OCI-LY3 (cell line): ENCODE results near the gene LMNB1.

Experiments used
- H2AFZ ChIP-seq: fragments of 200-600, 300-600 bp; shearing (Covaris generic); 2 replicates; pipeline ENCODE4 v1.6.0; 2014; ENCODE audit warnings: antibody characterized with exemption, low read depth, low read length
- H3K27ac ChIP-seq: fragments of 200-600, 300-600 bp; sonication (generic); 2 replicates; pipeline ENCODE4 v1.5.1; 2014; ENCODE audit warnings: mild to moderate bottlenecking, low read length, moderate library complexity, mixed read lengths
- H3K27me3 ChIP-seq: fragments of 200-600, 300-600 bp; sonication (generic); 2 replicates; pipeline ENCODE4 v1.6.1; 2014; ENCODE audit warnings: low read depth, low read length, mixed read lengths
- H3K36me3 ChIP-seq: fragments of 200-600, 300-600 bp; sonication (generic); replicated peaks from 2 replicates; pipeline ENCODE3; 2014; ENCODE audit warnings: low read depth, low read length, mixed read lengths
- H3K4me1 ChIP-seq: fragments of 300-600, 200-600 bp; sonication (generic); 2 replicates; pipeline ENCODE4 v1.6.1; 2014; ENCODE audit warnings: low read length, mixed read lengths
- H3K4me2 ChIP-seq: fragments of 200-600, 300-600 bp; sonication (generic); 2 replicates; pipeline ENCODE4 v1.6.1; 2014; ENCODE audit warnings: low read length, mixed read lengths
- H3K4me3 ChIP-seq: fragments of 300-600, 200-600 bp; sonication (generic); 2 replicates; pipeline ENCODE4 v1.5.1; 2014; ENCODE audit warnings: antibody characterized with exemption, mild to moderate bottlenecking, low read length, moderate library complexity
- H3K79me2 ChIP-seq: fragments of 300-600, 200-600 bp; shearing (Covaris generic); 2 replicates; pipeline ENCODE4 v1.6.1; 2014; ENCODE audit warnings: mild to moderate bottlenecking, low read length, mixed read lengths
- H3K9ac ChIP-seq: fragments of 300-600, 200-600 bp; shearing (Covaris generic); 2 replicates; pipeline ENCODE4 v1.6.0; 2014; ENCODE audit warnings: mild to moderate bottlenecking, low read length, moderate library complexity
- H3K9me3 ChIP-seq: fragments of 200-600, 300-600 bp; shearing (Covaris generic); 2 replicates; pipeline ENCODE4 v1.6.1; 2014; ENCODE audit warnings: low read length, mixed read lengths; ENCODE audit not compliant: insufficient read depth
- H4K20me1 ChIP-seq: fragments of 200-600, 300-600 bp; sonication (generic); 2 replicates; pipeline ENCODE4 v1.6.1; 2016; ENCODE audit warnings: low read length, mixed read lengths; ENCODE audit not compliant: insufficient read depth
- EZH2phosphoT487 ChIP-seq: fragments of 200-600 bp; shearing (Covaris generic); IDR thresholded peaks from 2 replicates; pipeline ENCODE4 v1.6.1; 2018; ENCODE audit warnings: antibody characterized with exemption, mixed run types, low read depth
- TF ChIP-seq, protein P1 (sequence below): fragments of 200-600, 300-600 bp; sonication (generic); IDR thresholded peaks from 2 replicates; pipeline ENCODE4 v1.5.1; 2014; ENCODE audit warnings: antibody characterized with exemption, low read length, low read depth

LMNB1 gene

DNA sequence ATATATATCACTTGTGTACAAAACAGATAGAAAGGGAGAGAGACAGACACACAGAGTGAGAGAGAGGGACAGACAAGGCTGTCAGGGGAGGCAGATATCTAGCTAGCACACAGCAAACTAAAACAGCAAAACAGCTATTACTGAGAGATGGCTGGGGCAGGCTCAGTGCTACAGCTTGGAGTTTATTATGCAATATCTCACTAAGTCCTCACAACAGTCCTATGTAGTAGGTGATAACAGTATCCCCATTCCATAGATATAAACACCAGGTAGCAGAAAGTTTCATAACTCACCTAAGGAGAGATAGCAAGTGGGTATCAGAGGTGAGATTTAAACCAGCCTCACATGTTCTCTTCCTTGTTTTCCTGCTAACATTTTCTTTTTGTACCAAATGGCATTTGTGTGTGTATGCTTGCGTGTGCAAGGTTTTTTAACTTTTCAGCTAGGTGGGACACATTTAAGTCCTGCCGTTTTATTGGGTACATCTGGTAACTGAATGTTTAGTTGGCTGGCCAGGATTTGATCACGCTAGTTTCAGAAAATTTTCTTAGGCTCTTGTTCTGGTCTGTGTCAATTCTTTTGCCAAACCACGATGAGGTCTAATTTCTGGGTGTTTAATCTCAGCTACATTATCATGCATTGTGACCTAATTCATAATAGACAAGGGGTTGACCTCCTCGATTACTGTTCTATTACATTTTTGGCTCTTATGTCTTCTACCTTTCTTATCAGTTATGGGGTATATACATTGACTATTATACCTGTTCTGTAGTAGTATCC lies 105.1 kb downstream of the LMNB1 start:
- H3K9ac ChIP-seq = no peak overlapping the region
- TF ChIP-seq, protein P1, sequence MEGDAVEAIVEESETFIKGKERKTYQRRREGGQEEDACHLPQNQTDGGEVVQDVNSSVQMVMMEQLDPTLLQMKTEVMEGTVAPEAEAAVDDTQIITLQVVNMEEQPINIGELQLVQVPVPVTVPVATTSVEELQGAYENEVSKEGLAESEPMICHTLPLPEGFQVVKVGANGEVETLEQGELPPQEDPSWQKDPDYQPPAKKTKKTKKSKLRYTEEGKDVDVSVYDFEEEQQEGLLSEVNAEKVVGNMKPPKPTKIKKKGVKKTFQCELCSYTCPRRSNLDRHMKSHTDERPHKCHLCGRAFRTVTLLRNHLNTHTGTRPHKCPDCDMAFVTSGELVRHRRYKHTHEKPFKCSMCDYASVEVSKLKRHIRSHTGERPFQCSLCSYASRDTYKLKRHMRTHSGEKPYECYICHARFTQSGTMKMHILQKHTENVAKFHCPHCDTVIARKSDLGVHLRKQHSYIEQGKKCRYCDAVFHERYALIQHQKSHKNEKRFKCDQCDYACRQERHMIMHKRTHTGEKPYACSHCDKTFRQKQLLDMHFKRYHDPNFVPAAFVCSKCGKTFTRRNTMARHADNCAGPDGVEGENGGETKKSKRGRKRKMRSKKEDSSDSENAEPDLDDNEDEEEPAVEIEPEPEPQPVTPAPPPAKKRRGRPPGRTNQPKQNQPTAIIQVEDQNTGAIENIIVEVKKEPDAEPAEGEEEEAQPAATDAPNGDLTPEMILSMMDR = no peak
- no peak for TF ChIP-seq EZH2phosphoT487
- H3K4me3 ChIP-seq = no peak overlapping the region

DNA sequence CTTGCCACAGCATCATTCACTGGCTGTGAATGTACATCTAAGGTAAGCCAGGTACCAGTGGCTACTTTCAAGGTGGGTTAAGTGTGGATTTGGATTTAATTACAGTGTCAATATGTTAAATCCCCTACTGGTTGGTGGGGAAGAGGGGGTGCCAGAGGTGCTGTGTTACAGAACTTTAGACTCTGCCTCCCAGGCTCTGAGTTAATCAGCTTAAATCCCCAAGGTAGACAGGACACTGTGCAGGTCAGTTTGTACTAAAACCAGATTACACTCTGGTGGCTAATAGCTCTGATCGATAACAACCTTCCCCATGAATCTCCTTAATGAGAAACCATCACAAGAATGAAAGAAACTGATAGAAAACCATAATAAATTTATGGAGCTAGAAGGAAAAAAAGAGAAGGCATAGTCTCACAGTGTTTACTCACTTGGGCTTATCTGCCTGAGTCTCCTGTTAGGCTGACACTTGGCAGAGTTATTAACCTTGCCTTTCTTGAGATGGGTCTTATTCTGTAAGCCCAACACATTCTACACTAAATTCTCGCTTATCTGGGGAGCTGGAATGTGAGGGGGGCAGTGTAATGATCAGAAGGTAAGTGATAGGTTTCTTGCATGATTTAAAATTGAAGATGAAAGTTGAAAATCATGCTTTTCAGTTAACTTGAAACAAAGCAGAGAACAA lies 106.8 kb downstream of the LMNB1 start:
- H3K27me3 ChIP-seq = no peaks in the 10 kb centered on the region
- TF ChIP-seq EZH2phosphoT487 = no peak
- TF ChIP-seq, protein P1 = no peak
- H4K20me1 ChIP-seq = no peaks in the 10 kb centered on the region
- H3K27ac ChIP-seq = no peak overlapping the region
- H2AFZ ChIP-seq = no peak overlapping the region
- no peak overlapping the region for H3K4me2 ChIP-seq
- H3K4me1 ChIP-seq = no peaks in the 10 kb centered on the region
- no peaks in the 10 kb centered on the region for H3K9me3 ChIP-seq
- no peaks in the 10 kb centered on the region for H3K36me3 ChIP-seq
- H3K79me2 ChIP-seq = no peaks in the 10 kb centered on the region
- H3K9ac ChIP-seq = no peak overlapping the region
- H3K4me3 ChIP-seq = no peak overlapping the region

More for the DNA sequence above, 105.1 kb downstream of the LMNB1 start:
- Histone ChIP-seq H3K4me2 (no peak overlapping the region), H2AFZ (no peak overlapping the region), H3K79me2 (no peaks in the 10 kb centered on the region), H3K4me1 (no peaks in the 10 kb centered on the region), H3K27me3 (no peaks in the 10 kb centered on the region), H4K20me1 (no peaks in the 10 kb centered on the region), H3K27ac (no peak overlapping the region), H3K36me3 (no peaks in the 10 kb centered on the region), H3K9me3 (no peaks in the 10 kb centered on the region)

- Histone ChIP-seq H3K36me3 (no peaks in the 10 kb centered on the region), H3K9me3 (no peaks in the 10 kb centered on the region), H3K4me2 (no peak overlapping the region), H4K20me1 (no peaks in the 10 kb centered on the region), H3K79me2 (no peaks in the 10 kb centered on the region), H3K4me3 (no peak overlapping the region), H2AFZ (no peak overlapping the region), H3K27ac (no peak overlapping the region), H3K9ac (no peak overlapping the region), H3K27me3 (no peaks in the 10 kb centered on the region), H3K4me1 (no peaks in the 10 kb centered on the region)
- no peak for TF ChIP-seq EZH2phosphoT487
- TF ChIP-seq, protein P1 = no peak
These were observed 107.4 kb downstream of the LMNB1 start for GRCh38 chr5:126884269-126884819.
